CD4-positive, alpha-beta T cell treated with Interleukin-2 at 100 ng/mL for 4 hours (primary cell): ENCODE results near the gene GNA14.
"Not testable (repeated sequence)": the region's sequence is repeated elsewhere in the genome, so short reads cannot be mapped to it uniquely, and the experiment has no call there.

Experiments used
- DNase-seq: peaks from one replicate; pipeline ENCODE4 v3.0.0-alpha.2; 2020; ENCODE audit warnings: low spot score

Gene GNA14

DNA sequence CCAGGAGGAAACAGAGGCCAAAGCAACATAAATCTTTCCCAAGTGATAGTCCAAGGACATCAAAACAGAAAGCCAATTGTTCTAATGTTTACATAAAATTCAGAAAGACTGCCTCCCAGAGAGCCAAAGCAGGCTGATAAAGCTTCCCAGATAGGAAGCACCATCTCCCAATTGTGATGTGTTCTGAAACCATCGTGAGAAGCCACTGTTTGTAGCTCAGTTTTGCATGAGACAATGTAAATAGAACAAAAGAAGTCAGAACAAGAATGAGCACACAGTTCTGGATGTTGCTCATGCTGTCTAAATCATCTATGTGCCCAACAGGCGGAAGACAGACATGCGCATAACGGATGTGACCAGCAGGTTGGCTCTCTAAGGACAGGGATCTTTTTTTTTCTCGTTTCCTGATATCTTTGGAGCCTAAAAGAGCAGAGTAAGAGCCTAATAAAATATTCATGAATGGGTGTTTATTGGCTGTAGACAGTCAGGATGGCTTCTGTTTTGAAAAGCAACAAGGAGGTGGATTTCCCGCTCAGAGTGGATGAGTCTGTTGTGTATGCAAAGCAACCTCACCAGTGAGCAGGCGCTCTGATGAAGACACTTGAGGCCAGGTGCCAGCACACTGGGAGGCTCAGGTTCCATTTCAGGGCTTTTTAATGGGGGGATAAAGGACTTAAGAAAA lies 113.6 kb downstream of the GNA14 start:
- no peak for DNase-seq

DNA sequence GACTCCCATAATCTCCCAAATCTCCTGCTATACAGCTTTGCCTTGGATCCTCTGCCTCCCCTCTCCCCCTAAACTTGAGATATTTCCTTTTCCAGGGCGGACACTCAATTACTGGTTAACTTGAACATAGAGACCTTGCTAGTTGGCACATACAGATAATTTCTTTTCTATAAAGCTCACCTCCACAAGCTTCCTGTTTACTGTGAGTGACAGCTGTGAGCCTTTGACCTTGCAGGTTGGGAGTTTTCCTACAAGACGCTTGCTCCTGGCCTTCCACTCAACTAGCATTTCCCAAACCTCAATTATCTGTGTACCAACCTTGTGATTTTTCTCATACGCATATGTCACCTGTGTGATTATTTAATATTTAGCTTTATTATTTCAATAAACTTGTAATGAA lies 114.5 kb downstream of the GNA14 start:
- no peak for DNase-seq

DNA sequence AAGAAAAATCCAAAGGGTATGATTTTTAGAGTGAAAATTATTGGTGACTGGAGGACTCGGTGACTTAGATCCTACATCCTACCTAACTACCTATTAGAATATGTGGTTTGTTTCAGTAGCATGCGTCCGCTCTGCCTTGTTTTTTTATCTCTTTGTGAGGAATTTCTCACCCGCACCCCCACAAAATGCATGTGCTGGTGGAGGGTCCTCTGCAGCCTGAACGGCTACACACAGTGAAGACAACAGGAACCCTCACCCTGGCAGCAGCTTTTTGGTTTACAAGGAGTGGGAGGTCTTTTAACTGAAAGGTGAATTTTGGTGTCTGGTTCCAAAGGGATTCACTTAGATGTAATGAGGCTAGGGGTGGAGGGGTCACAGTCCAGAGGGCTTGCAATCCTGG lies 115.5 kb downstream of the GNA14 start:
- DNase-seq = no peak

DNA sequence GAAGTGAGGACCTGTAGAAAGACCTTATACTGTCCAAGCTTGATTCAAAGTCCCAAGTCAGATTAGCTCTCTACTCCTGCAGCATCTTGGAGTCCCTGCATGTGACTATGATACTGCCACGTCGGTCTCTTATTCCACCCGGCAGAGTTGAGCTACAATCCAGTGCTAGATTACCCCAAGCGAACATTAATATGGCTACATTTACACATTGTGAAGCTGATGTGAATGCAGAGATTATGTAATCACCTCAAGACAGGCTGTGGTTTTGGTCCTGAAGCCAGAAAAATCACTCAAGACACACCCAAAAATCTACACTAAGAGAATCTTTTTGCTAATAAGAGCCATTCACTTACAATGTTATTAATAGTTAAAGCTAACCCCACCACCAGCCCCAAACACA lies 116.7 kb downstream of the GNA14 start:
- no peak for DNase-seq

DNA sequence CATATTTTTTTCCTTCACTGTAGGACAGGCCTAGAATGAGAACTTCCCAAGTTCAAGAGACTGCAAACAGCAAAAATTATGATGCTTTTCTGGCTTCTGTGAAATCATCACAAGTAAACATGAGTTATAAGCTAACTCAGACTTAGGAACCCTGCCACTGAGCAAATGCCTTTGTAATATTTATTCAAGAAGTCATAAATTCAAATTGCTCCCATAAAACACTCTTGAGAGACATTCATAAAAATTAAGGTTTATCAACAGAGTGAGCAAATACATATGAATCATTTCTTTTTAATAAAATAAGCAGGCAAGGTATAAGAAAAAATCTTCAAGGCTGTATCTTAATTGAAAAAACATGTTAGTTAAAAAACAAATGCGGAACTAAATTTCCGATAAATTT lies 124.2 kb downstream of the GNA14 start:
- DNase-seq = no peak

DNA sequence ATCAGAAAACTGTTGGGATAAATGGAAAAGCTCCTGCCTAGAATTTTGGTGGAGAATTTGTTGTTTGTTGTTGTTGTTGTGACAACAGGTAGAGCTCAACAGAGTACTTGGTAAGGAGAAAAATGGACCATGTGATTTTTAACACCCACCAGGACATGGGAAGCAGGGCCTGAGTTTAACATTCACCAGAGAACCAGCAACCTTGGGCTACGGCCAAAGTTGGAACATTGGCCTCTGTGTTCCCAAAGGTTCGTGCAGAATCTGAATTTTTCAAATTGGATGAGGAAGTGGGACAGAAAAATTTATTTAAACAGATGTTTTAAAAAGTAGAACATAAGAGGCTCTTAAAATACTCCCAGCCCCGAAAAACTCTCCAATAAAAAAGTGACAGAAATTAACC lies 127.0 kb downstream of the GNA14 start:
- no peak for DNase-seq

- DNase-seq = no peak
Measured at GRCh38 chr9:77518688-77519087, 129.4 kb downstream of the GNA14 start.

GRCh38 chr9:77516781-77517180 lies 131.3 kb downstream of the GNA14 start:
- no peak for DNase-seq

GRCh38 chr9:77514886-77515711 lies 133.0 kb downstream of the GNA14 start:
- no peak for DNase-seq

- no peak for DNase-seq
Measured at GRCh38 chr9:77513457-77513856, 134.7 kb downstream of the GNA14 start.

DNA sequence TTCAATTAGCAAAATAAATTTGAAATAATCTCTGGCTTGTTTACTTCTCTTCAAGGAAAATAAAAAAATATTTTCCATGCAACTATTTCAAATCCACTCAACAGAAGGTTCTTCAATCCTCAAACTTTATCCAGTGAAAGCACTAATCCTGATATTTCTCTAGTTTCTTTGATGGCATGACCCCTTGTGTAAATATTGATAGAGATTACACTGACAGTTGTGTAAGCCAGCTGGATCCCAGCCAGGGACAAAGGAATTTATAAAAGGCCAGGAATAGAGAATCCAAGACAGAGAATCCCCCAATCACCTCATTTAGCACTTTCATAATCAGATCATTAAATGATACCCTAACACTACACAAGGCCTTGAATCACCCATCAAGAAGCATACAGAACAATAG lies 135.2 kb downstream of the GNA14 start:
- no peak for DNase-seq

DNA sequence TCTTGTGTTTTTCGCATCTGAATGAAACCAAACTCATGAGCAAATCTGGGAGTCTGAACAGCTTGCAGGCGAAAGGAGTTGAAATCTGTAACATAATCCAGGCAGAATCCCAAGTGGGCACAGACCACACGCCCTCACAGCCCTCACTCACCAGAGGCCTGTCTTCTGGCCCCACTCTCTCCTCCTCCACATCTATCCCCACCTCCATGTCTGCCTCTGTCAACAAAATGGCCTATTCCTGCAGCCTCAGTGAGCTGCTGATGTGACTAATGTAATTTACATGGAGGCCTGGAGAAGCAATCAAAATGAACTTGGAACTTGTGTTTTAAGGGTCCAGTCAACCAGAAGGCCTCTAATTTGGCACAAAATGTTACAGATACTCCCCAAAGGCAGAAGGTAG lies 136.6 kb downstream of the GNA14 start:
- no peak for DNase-seq

GRCh38 chr9:77510666-77511065 lies 137.5 kb downstream of the GNA14 start:
- DNase-seq = no peak

DNA sequence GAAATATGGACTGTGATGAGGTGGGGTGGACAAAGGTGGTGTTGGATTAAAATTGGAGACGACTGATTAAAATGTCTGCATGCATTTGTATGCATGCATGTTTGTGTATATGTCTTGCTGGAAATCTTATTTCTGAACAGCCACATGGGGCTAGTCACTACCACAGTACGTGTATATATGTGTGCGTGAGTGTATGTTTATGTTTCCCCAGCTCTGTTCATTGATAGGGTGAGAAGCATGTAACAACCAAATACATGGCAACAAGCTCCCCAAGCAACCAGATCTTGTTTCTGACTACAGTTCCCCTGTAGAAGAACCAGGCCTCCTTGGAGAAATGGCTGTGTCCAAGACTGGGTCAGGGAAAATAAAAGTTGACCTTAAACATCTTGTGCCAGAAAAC lies 139.7 kb downstream of the GNA14 start:
- no peak for DNase-seq

GRCh38 chr9:77507212-77507961 lies 140.7 kb downstream of the GNA14 start:
- DNase-seq = no peak

GRCh38 chr9:77505232-77505631 lies 142.9 kb downstream of the GNA14 start:
- no peak for DNase-seq

DNA sequence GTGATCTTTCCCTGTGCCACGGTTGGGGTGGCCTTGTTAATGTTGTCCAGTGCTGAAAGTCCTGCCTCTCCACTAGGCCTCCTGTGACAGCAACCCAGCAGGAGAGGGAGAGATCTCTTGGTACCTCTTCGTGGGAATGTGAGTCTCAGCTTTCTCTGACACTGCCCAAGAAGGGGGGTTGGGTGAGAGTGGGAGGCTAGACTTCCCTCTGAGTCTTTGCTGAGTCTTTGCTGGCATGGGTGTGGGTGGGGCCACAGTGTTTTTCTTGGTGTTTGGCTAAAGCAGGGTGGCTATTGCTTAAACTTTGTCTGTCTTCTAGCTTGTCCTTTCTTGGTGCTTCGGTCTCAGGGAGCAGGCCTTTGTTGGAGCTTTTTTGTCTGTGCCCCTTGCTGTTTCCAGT lies 145.6 kb downstream of the GNA14 start:
- no peak for DNase-seq

- no peak for DNase-seq
Measured at GRCh38 chr9:77498891-77499290, 149.2 kb downstream of the GNA14 start.

GRCh38 chr9:77497322-77498198 lies 150.6 kb downstream of the GNA14 start:
- DNase-seq = no peak

GRCh38 chr9:77495834-77496671 lies 152.1 kb downstream of the GNA14 start:
- no peak for DNase-seq

GRCh38 chr9:77490279-77490678 lies 157.8 kb downstream of the GNA14 start:
- DNase-seq = not testable (repeated sequence)
